AG09319 (cell line): ENCODE measurements around the gene SEPTIN10.

Experiments
- DNase-seq: peaks from one replicate; pipeline ENCODE4 v3.0.0-alpha.2; 2010; ENCODE audit warnings: low read depth; ENCODE audit errors: extremely low read depth
- CTCF ChIP-seq: IDR thresholded peaks from 2 replicates; pipeline ENCODE4 v1.5.1; 2011; ENCODE audit warnings: low read depth, mild to moderate bottlenecking, inconsistent platforms, low read length, moderate library complexity

SEPTIN10 gene

GRCh38 chr2:109521233-109522062 lies 92.3 kb downstream of the SEPTIN10 start:
- DNase-seq = no peak
- no peak for TF ChIP-seq CTCF

- DNase-seq = no peak
- TF ChIP-seq CTCF = no peak
These were observed 94.3 kb downstream of the SEPTIN10 start for GRCh38 chr2:109519513-109519912.

GRCh38 chr2:109517118-109517889 lies 96.5 kb downstream of the SEPTIN10 start:
- DNase-seq = no peak
- no peak for TF ChIP-seq CTCF

- no peak for DNase-seq
- TF ChIP-seq CTCF = peak; percentile 42
These were observed 97.2 kb downstream of the SEPTIN10 start for GRCh38 chr2:109516445-109517117.

- no peak for TF ChIP-seq CTCF
- no peak for DNase-seq
These were observed 98.9 kb downstream of the SEPTIN10 start for GRCh38 chr2:109514857-109515256.

- peak; percentile 87 for DNase-seq
- TF ChIP-seq CTCF = no peak
These were observed 99.8 kb downstream of the SEPTIN10 start for GRCh38 chr2:109513749-109514588.
